GM21576 (cell line): Measurements from ENCODE around the gene CDH18.

Experiments
- ATAC-seq: cut with Tn5 transposase; IDR thresholded peaks from one replicate; pipeline ENCODE4 v1.9.1; 2021; ENCODE audit warnings: mild to moderate bottlenecking, moderate library complexity; ENCODE audit not compliant: unreplicated experiment

CDH18 gene

GRCh38 chr5:19751326-19751725, 236.7 kb downstream of the CDH18 start:
- ATAC-seq, result no peak

GRCh38 chr5:19745247-19745646, 242.8 kb downstream of the CDH18 start:
- no peak for ATAC-seq

GRCh38 chr5:19739671-19740070, 248.3 kb downstream of the CDH18 start:
- ATAC-seq, result no peak

GRCh38 chr5:19734776-19735175, 253.2 kb downstream of the CDH18 start:
- ATAC-seq, result no peak

GRCh38 chr5:19733612-19734495, 254.1 kb downstream of the CDH18 start:
- no peak for ATAC-seq

- ATAC-seq, result no peak
Measured at GRCh38 chr5:19728571-19728970, 259.4 kb downstream of the CDH18 start.

- no peak for ATAC-seq
Measured at GRCh38 chr5:19719109-19719508, 268.9 kb downstream of the CDH18 start.

GRCh38 chr5:19713740-19714139, 274.3 kb downstream of the CDH18 start:
- ATAC-seq, result no peak

- no peak for ATAC-seq
Measured at GRCh38 chr5:19709403-19709802, 278.6 kb downstream of the CDH18 start.

GRCh38 chr5:19706776-19707175, 281.2 kb downstream of the CDH18 start:
- ATAC-seq, result no peak

- ATAC-seq, result no peak
Measured at GRCh38 chr5:19701731-19702130, 286.3 kb downstream of the CDH18 start.

GRCh38 chr5:19694949-19695611, 292.9 kb downstream of the CDH18 start:
- ATAC-seq, result no peak

- ATAC-seq, result no peak
Measured at GRCh38 chr5:19690978-19691377, 297.0 kb downstream of the CDH18 start.

GRCh38 chr5:19685473-19685872, 302.5 kb downstream of the CDH18 start:
- no peak for ATAC-seq

- ATAC-seq, result no peak
Measured at GRCh38 chr5:19676895-19677294, 311.1 kb downstream of the CDH18 start.

GRCh38 chr5:19660679-19661078, 327.3 kb downstream of the CDH18 start:
- no peak for ATAC-seq

GRCh38 chr5:19655627-19656026, 332.4 kb downstream of the CDH18 start:
- ATAC-seq, result no peak

GRCh38 chr5:19638461-19638860, 349.5 kb downstream of the CDH18 start:
- no peak for ATAC-seq

GRCh38 chr5:19630876-19631275, 357.1 kb downstream of the CDH18 start:
- no peak for ATAC-seq

- ATAC-seq, result no peak
Measured at GRCh38 chr5:19626211-19626610, 361.8 kb downstream of the CDH18 start.

- ATAC-seq, result no peak
Measured at GRCh38 chr5:19625562-19625961, 362.4 kb downstream of the CDH18 start.

- ATAC-seq, result no peak
Measured at GRCh38 chr5:19619571-19619970, 368.4 kb downstream of the CDH18 start.
